Measurements from ENCODE around the gene COX6A2. TPM values are rescaled to one million over a fixed set of nuclear protein-coding genes. Genes with fewer than 3 reads are reported as not detected.

COX6A2 gene
- total and polyA plus RNA-seq, 2 donors (not counting 3 experiments of a cell fraction or from before 2014, with no cell fraction given): not detected

DNA sequence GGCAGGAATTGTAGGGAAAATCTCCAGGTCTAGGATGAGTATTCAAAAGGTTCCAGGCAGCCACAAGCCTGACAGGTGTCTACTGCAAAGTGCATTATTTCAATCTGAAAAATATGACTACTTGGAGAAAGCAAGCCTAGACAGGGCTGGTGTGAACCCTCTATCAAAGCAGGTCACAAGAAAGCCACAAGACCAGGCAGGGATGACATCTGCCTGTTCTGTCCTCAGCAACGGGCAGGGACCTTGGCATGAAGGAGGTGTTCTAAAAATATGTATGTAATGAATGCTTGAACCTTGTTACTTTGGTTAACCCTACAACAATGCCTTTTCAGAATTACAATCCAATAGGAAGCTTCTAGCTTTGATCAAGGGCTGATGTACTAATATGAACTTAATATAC, 1.2 kb upstream of the COX6A2 start:
- Histone ChIP-seq H3K27ac (ENCODE audit: insufficient read depth, low read depth, low read length) (no peak overlapping the region), H3K79me2 (ENCODE audit: control insufficient read depth, insufficient read depth, low read length) (no peaks in the 10 kb centered on the region), H3K9me3 (replicated peaks; ENCODE audit: control insufficient read depth, insufficient read depth, low read length) (no peaks in the 10 kb centered on the region), H3K9ac (replicated peaks; ENCODE audit: extremely low read depth, insufficient read depth, low read length) (no peak overlapping the region), H4K20me1 (replicated peaks; ENCODE audit: control insufficient read depth, extremely low read depth, insufficient read depth, low read length) (no peaks in the 10 kb centered on the region), H2AFZ (ENCODE audit: low read depth, low read length) (no peak overlapping the region), H3K4me2 (ENCODE audit: insufficient read depth, low read length) (no peak overlapping the region), H3K4me1 (ENCODE audit: control insufficient read depth, extremely low read depth, insufficient read depth, low read length) (no peaks in the 10 kb centered on the region), H3K27me3 (ENCODE audit: control insufficient read depth in 2 of 2, insufficient read depth in 2 of 2, low read length in 2 of 2) (peaks cover 4 to 6% of the 10 kb centered on the region in 2 experiments), H3K9me1 (replicated peaks; ENCODE audit: control insufficient read depth, extremely low read depth, insufficient read depth, low read length) (no peaks in the 10 kb centered on the region), H3K4me3 (replicated peaks in 1 of 3; ENCODE audit: insufficient read depth in 1 of 3, low read depth in 1 of 3, low read length in 3 of 3) (no peak overlapping the region), H3K36me3 (ENCODE audit: control insufficient read depth in 2 of 2, extremely low read depth in 1 of 2, insufficient read depth in 2 of 2, low read length in 2 of 2) (no peaks in the 10 kb centered on the region)
- intact Hi-C loops (cut with micrococcal nuclease) (no loop called here), dilution Hi-C loops (cut with MboI; ENCODE audit: extremely low pct_ligation_motif_present, low sequenced_read_pairs) (no loop called here)
- no TSS peak for BruUV-seq (replicated peaks)
- CTCF ChIA-PET: interaction anchor here (1.2 to 3.1 kb wide), 4 partner anchors 11 to 46 kb away, joined by 3 to 14 read pairs (median 7); partner anchors contain the start of gene ZNF843
- POLR2A ChIA-PET: no interaction called here
- TF ChIP-seq POLR2AphosphoS5 (IDR thresholded peaks at IDR 0.05; ENCODE audit: insufficient read depth, low read depth, low read length) (no peak), JUN (IDR thresholded peaks at IDR 0.05; ENCODE audit: borderline replicate concordance, insufficient read depth, insufficient read length, low read depth) (no peak), POLR2A (IDR thresholded peaks at IDR 0.05; ENCODE audit: low read depth, low read length) (no peak), FOS (IDR thresholded peaks at IDR 0.05; ENCODE audit: borderline replicate concordance, insufficient read depth, low read length) (no peak), EZH2 (IDR thresholded peaks at IDR 0.05; ENCODE audit: borderline replicate concordance, low read depth, low read length, severe bottlenecking) (no peak), GATA2 (IDR thresholded peaks at IDR 0.05; ENCODE audit: insufficient read depth, insufficient read length, low read depth, low read length) (no peak), MYC (IDR thresholded peaks at IDR 0.05; ENCODE audit: low read depth, low read length) (no peak)
- TF ChIP-seq, protein P1, sequence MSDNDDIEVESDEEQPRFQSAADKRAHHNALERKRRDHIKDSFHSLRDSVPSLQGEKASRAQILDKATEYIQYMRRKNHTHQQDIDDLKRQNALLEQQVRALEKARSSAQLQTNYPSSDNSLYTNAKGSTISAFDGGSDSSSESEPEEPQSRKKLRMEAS (IDR thresholded peaks at IDR 0.05; ENCODE audit: insufficient read depth, insufficient read length): no peak
- TF ChIP-seq, protein P2, sequence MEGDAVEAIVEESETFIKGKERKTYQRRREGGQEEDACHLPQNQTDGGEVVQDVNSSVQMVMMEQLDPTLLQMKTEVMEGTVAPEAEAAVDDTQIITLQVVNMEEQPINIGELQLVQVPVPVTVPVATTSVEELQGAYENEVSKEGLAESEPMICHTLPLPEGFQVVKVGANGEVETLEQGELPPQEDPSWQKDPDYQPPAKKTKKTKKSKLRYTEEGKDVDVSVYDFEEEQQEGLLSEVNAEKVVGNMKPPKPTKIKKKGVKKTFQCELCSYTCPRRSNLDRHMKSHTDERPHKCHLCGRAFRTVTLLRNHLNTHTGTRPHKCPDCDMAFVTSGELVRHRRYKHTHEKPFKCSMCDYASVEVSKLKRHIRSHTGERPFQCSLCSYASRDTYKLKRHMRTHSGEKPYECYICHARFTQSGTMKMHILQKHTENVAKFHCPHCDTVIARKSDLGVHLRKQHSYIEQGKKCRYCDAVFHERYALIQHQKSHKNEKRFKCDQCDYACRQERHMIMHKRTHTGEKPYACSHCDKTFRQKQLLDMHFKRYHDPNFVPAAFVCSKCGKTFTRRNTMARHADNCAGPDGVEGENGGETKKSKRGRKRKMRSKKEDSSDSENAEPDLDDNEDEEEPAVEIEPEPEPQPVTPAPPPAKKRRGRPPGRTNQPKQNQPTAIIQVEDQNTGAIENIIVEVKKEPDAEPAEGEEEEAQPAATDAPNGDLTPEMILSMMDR (IDR thresholded peaks at IDR 0.05; ENCODE audit: extremely low read depth in 1 of 2, insufficient read depth in 1 of 2, low read depth in 1 of 2, low read length in 2 of 2): no peak
- no peak for FAIRE-seq
- DNase-seq (ENCODE audit: low read depth, low spot score): no peak
